ENCODE data around the gene CD84. TPM values are rescaled to one million over a fixed set of nuclear protein-coding genes. Genes with fewer than 3 reads are reported as not detected.
A peak's percentile ranks its signal among the peaks of the same experiment; 100 is the strongest.

CD84 gene
- total and polyA plus RNA-seq, 2 donors: 5.9 to 10.1 TPM

GRCh38 chr1:160581961-160582360 is 2.7 kb upstream of the CD84 start:
- no peak overlapping the region for H3K27ac ChIP-seq (ENCODE audit: low read depth in 1 of 2, low read length in 1 of 2)
- 97% methylated on average over 2 of the region's 2 CpGs for WGBS

GRCh38 chr1:160580221-160580812 is 1.0 kb upstream of the CD84 start:
- Histone ChIP-seq H3K36me3 (ENCODE audit: control insufficient read depth in 2 of 2, insufficient read depth in 2 of 2, low read length in 1 of 2) (no peaks in the 10 kb centered on the region), H3K4me1 (ENCODE audit: control insufficient read depth in 2 of 2, insufficient read depth in 2 of 2, low read length in 2 of 2) (peaks cover 8 to 28% of the 10 kb centered on the region in 2 donors), H3K27me3 (ENCODE audit: control insufficient read depth in 2 of 2, insufficient read depth in 1 of 2, low read length in 1 of 2) (no peaks in the 10 kb centered on the region), H3K9me3 (ENCODE audit: control insufficient read depth in 2 of 2, insufficient read depth in 1 of 2, low read length in 1 of 2) (no peaks in the 10 kb centered on the region), H3K27ac (ENCODE audit: low read depth in 1 of 2, low read length in 1 of 2) (peak overlapping the region in 1 of 2 donors; percentile 59), H3K4me3 (ENCODE audit: low read length in 2 of 2) (no peak overlapping the region)
- 98% methylated on average over 1 of the region's 1 CpG for WGBS
- DNase-seq (ENCODE audit: low read depth in 6 of 9, low spot score in 9 of 9): no peak

More at GRCh38 chr1:160581961-160582360, 2.7 kb upstream of the CD84 start:
- H3K36me3 ChIP-seq (ENCODE audit: control insufficient read depth in 2 of 2, insufficient read depth in 2 of 2, low read length in 1 of 2): no peaks in the 10 kb centered on the region
- H3K4me3 ChIP-seq (ENCODE audit: low read length in 2 of 2): no peak overlapping the region
- DNase-seq (ENCODE audit: low read depth in 6 of 9, low spot score in 9 of 9): no peak
- H3K9me3 ChIP-seq (ENCODE audit: control insufficient read depth in 2 of 2, insufficient read depth in 1 of 2, low read length in 1 of 2): no peaks in the 10 kb centered on the region
- peaks cover 2 to 15% of the 10 kb centered on the region in 2 donors for H3K4me1 ChIP-seq (ENCODE audit: control insufficient read depth in 2 of 2, insufficient read depth in 2 of 2, low read length in 2 of 2)
- no peaks in the 10 kb centered on the region for H3K27me3 ChIP-seq (ENCODE audit: control insufficient read depth in 2 of 2, insufficient read depth in 1 of 2, low read length in 1 of 2)

GRCh38 chr1:160578525-160579191 is 638 bp downstream of the CD84 start:
- Histone ChIP-seq H3K9me3 (ENCODE audit: control insufficient read depth in 2 of 2, insufficient read depth in 1 of 2, low read length in 1 of 2) (no peaks in the 10 kb centered on the region), H3K36me3 (ENCODE audit: control insufficient read depth in 2 of 2, insufficient read depth in 2 of 2, low read length in 1 of 2) (no peaks in the 10 kb centered on the region), H3K4me1 (ENCODE audit: control insufficient read depth in 2 of 2, insufficient read depth in 2 of 2, low read length in 2 of 2) (peaks cover 22 to 39% of the 10 kb centered on the region in 2 donors), H3K4me3 (ENCODE audit: low read length in 2 of 2) (peak overlapping the region; percentile 56), H3K27me3 (ENCODE audit: control insufficient read depth in 2 of 2, insufficient read depth in 1 of 2, low read length in 1 of 2) (no peaks in the 10 kb centered on the region), H3K27ac (ENCODE audit: low read depth in 1 of 2, low read length in 1 of 2) (peak overlapping the region; percentile 88 to 90)
- DNase-seq (ENCODE audit: low read depth in 6 of 9, low spot score in 9 of 9): no peak
- WGBS: 29% methylated on average over 3 of the region's 3 CpGs

DNA sequence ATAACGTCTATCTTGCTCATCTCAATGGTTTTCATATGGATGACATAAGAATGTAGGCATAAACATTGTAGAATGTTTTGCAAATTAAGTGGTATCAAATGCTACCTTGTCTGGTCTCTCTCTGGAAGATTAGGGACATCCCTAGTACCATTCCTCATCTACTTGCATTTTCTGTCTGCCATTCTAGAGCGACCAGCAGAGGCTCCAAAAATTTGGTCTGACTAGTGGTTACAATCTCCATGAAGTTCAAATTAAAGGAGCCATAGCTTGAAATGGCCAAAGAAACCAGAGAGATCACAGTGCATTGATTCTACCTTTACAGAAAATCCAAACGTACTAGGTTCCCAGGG is 1.1 kb downstream of the CD84 start:
- Histone ChIP-seq H3K4me1 (ENCODE audit: control insufficient read depth in 2 of 2, insufficient read depth in 2 of 2, low read length in 2 of 2) (peaks cover 27 to 44% of the 10 kb centered on the region in 2 donors), H3K27me3 (ENCODE audit: control insufficient read depth in 2 of 2, insufficient read depth in 1 of 2, low read length in 1 of 2) (no peaks in the 10 kb centered on the region), H3K9me3 (ENCODE audit: control insufficient read depth in 2 of 2, insufficient read depth in 1 of 2, low read length in 1 of 2) (no peaks in the 10 kb centered on the region), H3K4me3 (ENCODE audit: low read length in 2 of 2) (peak overlapping the region; percentile 21 to 56), H3K27ac (ENCODE audit: low read depth in 1 of 2, low read length in 1 of 2) (peak overlapping the region; percentile 20 to 88), H3K36me3 (ENCODE audit: control insufficient read depth in 2 of 2, insufficient read depth in 2 of 2, low read length in 1 of 2) (no peaks in the 10 kb centered on the region)
- DNase-seq (ENCODE audit: low read depth in 6 of 9, low spot score in 9 of 9): no peak
- WGBS: 85% methylated on average over 3 of the region's 3 CpGs

DNA sequence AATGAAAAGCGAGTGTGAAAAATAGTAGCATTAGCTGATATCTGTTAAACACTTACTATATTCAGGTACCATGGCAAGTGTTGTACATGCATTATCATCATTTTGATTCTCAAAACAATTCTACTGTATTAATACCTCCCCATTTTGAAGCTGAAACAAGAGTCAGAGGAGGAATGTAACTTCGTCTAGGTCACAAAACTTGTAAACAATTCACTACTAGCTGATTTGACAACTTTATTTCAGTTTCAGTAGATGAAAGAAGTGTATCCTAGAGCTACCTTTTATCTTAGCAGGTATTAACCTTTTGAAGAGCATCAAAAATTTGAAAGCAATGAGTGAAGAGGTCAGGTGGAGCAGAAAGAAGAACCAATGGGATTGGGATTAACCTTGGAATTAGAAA is 1.6 kb downstream of the CD84 start:
- peak overlapping the region in 1 of 2 donors; percentile 0 for H3K4me3 ChIP-seq (ENCODE audit: low read length in 2 of 2)

GRCh38 chr1:160576884-160577283 is 2.4 kb downstream of the CD84 start:
- H3K36me3 ChIP-seq (ENCODE audit: control insufficient read depth in 2 of 2, insufficient read depth in 2 of 2, low read length in 1 of 2): peaks cover 0 to 2% of the 10 kb centered on the region in 2 donors
- WGBS: 43% methylated on average over 2 of the region's 2 CpGs
- peak overlapping the region; percentile 21 to 47 for H3K27ac ChIP-seq (ENCODE audit: low read depth in 1 of 2, low read length in 1 of 2)
- H3K9me3 ChIP-seq (ENCODE audit: control insufficient read depth in 2 of 2, insufficient read depth in 1 of 2, low read length in 1 of 2): no peaks in the 10 kb centered on the region
- no peak for DNase-seq (ENCODE audit: low read depth in 6 of 9, low spot score in 9 of 9)
- H3K4me1 ChIP-seq (ENCODE audit: control insufficient read depth in 2 of 2, insufficient read depth in 2 of 2, low read length in 2 of 2): peaks cover 35 to 50% of the 10 kb centered on the region in 2 donors
- H3K27me3 ChIP-seq (ENCODE audit: control insufficient read depth in 2 of 2, insufficient read depth in 1 of 2, low read length in 1 of 2): no peaks in the 10 kb centered on the region
- no peak overlapping the region for H3K4me3 ChIP-seq (ENCODE audit: low read length in 2 of 2)

More for the DNA sequence above, 1.6 kb downstream of the CD84 start:
- DNase-seq (ENCODE audit: low read depth in 6 of 9, low spot score in 9 of 9): no peak
- 84% methylated on average over 2 of the region's 2 CpGs for WGBS
- peaks cover 30 to 48% of the 10 kb centered on the region in 2 donors for H3K4me1 ChIP-seq (ENCODE audit: control insufficient read depth in 2 of 2, insufficient read depth in 2 of 2, low read length in 2 of 2)
- peaks cover 0 to 2% of the 10 kb centered on the region in 2 donors for H3K36me3 ChIP-seq (ENCODE audit: control insufficient read depth in 2 of 2, insufficient read depth in 2 of 2, low read length in 1 of 2)
- no peaks in the 10 kb centered on the region for H3K27me3 ChIP-seq (ENCODE audit: control insufficient read depth in 2 of 2, insufficient read depth in 1 of 2, low read length in 1 of 2)
- H3K27ac ChIP-seq (ENCODE audit: low read depth in 1 of 2, low read length in 1 of 2): no peak overlapping the region
- H3K9me3 ChIP-seq (ENCODE audit: control insufficient read depth in 2 of 2, insufficient read depth in 1 of 2, low read length in 1 of 2): no peaks in the 10 kb centered on the region

- WGBS: 85% methylated on average over 3 of the region's 3 CpGs
- no peak overlapping the region for H3K4me3 ChIP-seq (ENCODE audit: low read length in 2 of 2)
- H3K27ac ChIP-seq (ENCODE audit: low read depth in 1 of 2, low read length in 1 of 2): no peak overlapping the region
Measured at GRCh38 chr1:160576390-160576789, 2.9 kb downstream of the CD84 start.

DNA sequence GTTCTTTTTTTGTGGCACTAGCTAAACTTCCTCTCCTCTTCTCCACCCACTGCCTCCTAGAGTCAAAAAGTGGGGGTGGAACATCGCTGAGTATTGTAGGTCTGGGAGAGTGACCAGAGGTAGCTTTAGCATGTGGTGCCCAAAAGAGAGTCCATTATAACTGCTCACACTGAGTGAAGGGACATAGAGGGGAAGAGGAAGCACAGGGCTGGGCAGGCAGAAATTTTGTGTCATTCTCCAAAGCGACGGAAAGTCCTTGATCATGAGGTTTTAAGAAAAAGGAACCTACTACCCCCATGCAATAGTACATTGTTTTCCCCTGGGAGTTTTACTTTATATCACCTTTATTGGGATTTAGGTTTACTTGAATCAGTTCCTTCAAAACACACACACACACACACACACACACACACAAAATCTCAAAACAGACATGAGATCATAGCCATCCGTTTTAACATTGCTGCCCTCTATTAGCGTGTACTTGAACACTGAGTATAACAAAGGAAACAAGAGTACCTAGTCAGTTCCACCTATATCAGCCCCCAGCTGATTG is 4.1 kb downstream of the CD84 start:
- 59% methylated on average over 5 of the region's 5 CpGs for WGBS
- H3K4me3 ChIP-seq (ENCODE audit: low read length in 2 of 2): no peak overlapping the region
- no peaks in the 10 kb centered on the region for H3K9me3 ChIP-seq (ENCODE audit: control insufficient read depth in 2 of 2, insufficient read depth in 1 of 2, low read length in 1 of 2)
- peaks cover 47 to 57% of the 10 kb centered on the region in 2 donors for H3K4me1 ChIP-seq (ENCODE audit: control insufficient read depth in 2 of 2, insufficient read depth in 2 of 2, low read length in 2 of 2)
- H3K36me3 ChIP-seq (ENCODE audit: control insufficient read depth in 2 of 2, insufficient read depth in 2 of 2, low read length in 1 of 2): peaks cover 0 to 2% of the 10 kb centered on the region in 2 donors
- H3K27me3 ChIP-seq (ENCODE audit: control insufficient read depth in 2 of 2, insufficient read depth in 1 of 2, low read length in 1 of 2): no peaks in the 10 kb centered on the region
- peak overlapping the region; percentile 3 to 46 for H3K27ac ChIP-seq (ENCODE audit: low read depth in 1 of 2, low read length in 1 of 2)
- no peak for DNase-seq (ENCODE audit: low read depth in 6 of 9, low spot score in 9 of 9)

More at GRCh38 chr1:160576390-160576789, 2.9 kb downstream of the CD84 start:
- H3K36me3 ChIP-seq (ENCODE audit: control insufficient read depth in 2 of 2, insufficient read depth in 2 of 2, low read length in 1 of 2): peaks cover 0 to 2% of the 10 kb centered on the region in 2 donors
- H3K27me3 ChIP-seq (ENCODE audit: control insufficient read depth in 2 of 2, insufficient read depth in 1 of 2, low read length in 1 of 2): no peaks in the 10 kb centered on the region
- no peaks in the 10 kb centered on the region for H3K9me3 ChIP-seq (ENCODE audit: control insufficient read depth in 2 of 2, insufficient read depth in 1 of 2, low read length in 1 of 2)
- DNase-seq (ENCODE audit: low read depth in 6 of 9, low spot score in 9 of 9): no peak
- H3K4me1 ChIP-seq (ENCODE audit: control insufficient read depth in 2 of 2, insufficient read depth in 2 of 2, low read length in 2 of 2): peaks cover 37 to 50% of the 10 kb centered on the region in 2 donors

- peaks cover 0 to 2% of the 10 kb centered on the region in 2 donors for H3K36me3 ChIP-seq (ENCODE audit: control insufficient read depth in 2 of 2, insufficient read depth in 2 of 2, low read length in 1 of 2)
- WGBS: 98% methylated on average over 3 of the region's 3 CpGs
- DNase-seq (ENCODE audit: low read depth in 6 of 9, low spot score in 9 of 9): no peak
- no peak overlapping the region for H3K4me3 ChIP-seq (ENCODE audit: low read length in 2 of 2)
- H3K9me3 ChIP-seq (ENCODE audit: control insufficient read depth in 2 of 2, insufficient read depth in 1 of 2, low read length in 1 of 2): no peaks in the 10 kb centered on the region
- H3K4me1 ChIP-seq (ENCODE audit: control insufficient read depth in 2 of 2, insufficient read depth in 2 of 2, low read length in 2 of 2): peaks cover 65 to 73% of the 10 kb centered on the region in 2 donors
- H3K27ac ChIP-seq (ENCODE audit: low read depth in 1 of 2, low read length in 1 of 2): peak overlapping the region in 1 of 2 donors; percentile 25
- no peaks in the 10 kb centered on the region for H3K27me3 ChIP-seq (ENCODE audit: control insufficient read depth in 2 of 2, insufficient read depth in 1 of 2, low read length in 1 of 2)
Measured at GRCh38 chr1:160570840-160571239, 8.5 kb downstream of the CD84 start.
